Suppressor macrophage (primary cell): ENCODE data around the gene IGF2R.
A peak's percentile ranks its signal among the peaks of the same experiment; 100 is the strongest.
"Not testable (repeated sequence)": the region's sequence is repeated elsewhere in the genome, so short reads cannot be mapped to it uniquely, and the experiment has no call there.

ENCODE experiments used
- DNase-seq, 4 experiments: peaks; one replicate each; pipeline ENCODE4 v3.0.0-alpha.2; 2020 to 2022
- total RNA-seq, 17 experiments: gene quantifications; one replicate each; lab custom pipeline; 2026; ENCODE audit warnings: mixed read lengths in 6 of 17, inconsistent platforms in 3 of 17; lab: John Stamatoyannopoulos, UW

The IGF2R gene
- 924 to 2,043 (median 1,583) reads per million in 17 experiments for total RNA-seq

GRCh38 chr6:159968295-159969203 is at the start of gene IGF2R:
Gene IGF2R, plus strand, starts transcription at chr6:159969082. Its CDS starts 165 bp downstream, at chr6:159969247.
- DNase-seq: peak; percentile 92 to 98 (median 96)

- DNase-seq: no peak
Measured at GRCh38 chr6:159919800-159920199, 49.1 kb upstream of the IGF2R start.

DNA sequence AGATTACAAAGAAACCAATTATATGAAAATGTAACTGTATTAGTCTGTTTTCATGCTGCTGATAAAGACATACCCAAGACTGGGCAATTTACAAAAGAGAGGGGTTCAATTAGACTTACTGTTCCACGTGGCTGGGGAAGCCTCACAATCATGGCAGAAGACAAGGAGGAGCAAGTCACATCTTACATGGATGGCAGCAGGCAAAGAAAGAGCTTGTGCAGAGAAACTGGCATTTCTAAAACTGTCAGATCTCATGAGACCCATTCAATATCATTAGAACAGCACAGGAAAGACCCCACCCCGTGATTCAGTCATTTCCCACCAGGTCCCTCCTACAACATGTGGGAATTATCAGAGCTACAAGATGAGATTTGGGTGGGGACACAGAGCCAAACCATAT is 44.7 kb upstream of the IGF2R start:
- DNase-seq: not testable (repeated sequence)

GRCh38 chr6:159926542-159927203 is 42.2 kb upstream of the IGF2R start:
- no peak for DNase-seq

DNA sequence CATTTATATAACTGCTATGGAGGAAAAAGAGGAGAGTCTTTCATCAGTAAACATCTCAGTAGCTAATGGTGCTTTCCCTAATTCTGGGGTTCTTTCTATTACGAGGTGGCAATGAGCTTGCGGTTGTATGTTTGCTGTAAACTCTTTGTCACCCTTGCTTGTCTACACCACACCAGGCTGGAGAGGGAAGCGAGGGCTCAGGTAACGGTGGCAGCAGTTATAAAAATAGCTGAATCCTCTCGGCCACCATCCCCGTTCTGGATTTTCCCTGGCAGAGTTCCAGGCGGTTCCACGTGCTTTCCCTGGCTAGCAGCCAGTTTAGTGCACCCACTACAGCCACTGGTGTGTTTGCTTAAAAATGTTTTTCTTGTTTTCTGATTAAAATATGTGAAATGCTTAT is 39.1 kb upstream of the IGF2R start:
- DNase-seq: peak; percentile 27 to 62 (median 45)

DNA sequence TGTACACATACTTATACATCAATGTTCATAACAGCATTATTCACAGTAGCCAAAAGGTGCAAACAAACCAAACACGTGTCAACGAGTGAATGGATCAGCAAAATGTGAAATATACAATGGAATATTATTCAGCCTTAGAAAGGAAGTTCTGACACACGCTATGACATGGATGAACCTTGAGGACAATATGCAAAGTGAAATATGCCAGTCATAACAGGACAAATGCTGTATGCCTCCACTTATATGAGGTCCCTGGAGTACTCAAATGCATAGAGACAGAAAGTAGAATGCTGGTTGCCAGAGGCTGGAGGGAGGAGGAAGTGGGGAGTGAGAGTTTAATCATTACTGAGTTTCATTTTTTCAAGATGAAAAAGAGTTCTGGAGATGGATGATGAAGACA is 37.8 kb upstream of the IGF2R start:
- DNase-seq: no peak

GRCh38 chr6:159931846-159932245 is 37.0 kb upstream of the IGF2R start:
- no peak for DNase-seq

DNA sequence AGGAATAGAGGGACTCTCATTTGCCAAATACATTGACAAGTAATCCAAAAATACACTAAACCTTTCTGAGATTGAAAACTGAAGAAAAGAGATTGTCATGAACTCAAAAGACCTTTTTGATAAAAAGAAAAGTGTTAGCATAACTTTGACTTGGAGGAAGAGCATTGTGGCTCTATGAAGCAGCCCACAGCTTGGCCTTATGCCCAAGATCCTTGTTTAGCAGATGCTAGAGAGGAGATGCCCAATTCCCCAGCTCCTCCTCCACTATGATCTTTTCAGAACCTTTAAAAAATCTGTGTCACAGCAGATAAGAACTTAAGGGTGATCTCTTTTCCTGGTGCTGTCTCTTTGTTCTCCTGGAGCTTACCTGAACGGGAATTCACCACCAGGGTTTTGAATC is 35.8 kb upstream of the IGF2R start:
- DNase-seq: no peak

- no peak for DNase-seq
Measured at GRCh38 chr6:159934181-159934580, 34.7 kb upstream of the IGF2R start.

- DNase-seq: no peak
Measured at GRCh38 chr6:159935065-159935464, 33.8 kb upstream of the IGF2R start.

DNA sequence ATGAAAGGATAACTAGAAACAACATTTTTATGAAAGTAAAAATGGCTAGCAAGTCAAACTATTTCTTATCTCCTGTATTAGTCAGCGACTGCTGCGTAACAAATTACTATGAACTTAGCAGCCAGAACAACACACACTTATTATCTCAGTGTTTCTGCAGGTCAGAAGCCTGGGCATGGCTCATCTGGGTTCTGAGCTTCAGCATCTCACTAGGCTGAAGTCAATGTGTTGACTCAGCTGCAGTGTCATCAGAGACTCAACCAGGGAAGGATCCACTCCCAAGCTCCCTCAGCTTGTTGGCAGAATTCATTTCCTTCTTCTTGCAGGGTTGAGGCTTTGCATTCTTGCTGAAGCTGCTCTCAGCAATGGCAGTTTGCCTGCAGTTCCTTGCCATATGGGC is 33.2 kb upstream of the IGF2R start:
- DNase-seq: peak; percentile 17 to 59 (median 35)

- no peak for DNase-seq
Measured at GRCh38 chr6:159939591-159940016, 29.3 kb upstream of the IGF2R start.

DNA sequence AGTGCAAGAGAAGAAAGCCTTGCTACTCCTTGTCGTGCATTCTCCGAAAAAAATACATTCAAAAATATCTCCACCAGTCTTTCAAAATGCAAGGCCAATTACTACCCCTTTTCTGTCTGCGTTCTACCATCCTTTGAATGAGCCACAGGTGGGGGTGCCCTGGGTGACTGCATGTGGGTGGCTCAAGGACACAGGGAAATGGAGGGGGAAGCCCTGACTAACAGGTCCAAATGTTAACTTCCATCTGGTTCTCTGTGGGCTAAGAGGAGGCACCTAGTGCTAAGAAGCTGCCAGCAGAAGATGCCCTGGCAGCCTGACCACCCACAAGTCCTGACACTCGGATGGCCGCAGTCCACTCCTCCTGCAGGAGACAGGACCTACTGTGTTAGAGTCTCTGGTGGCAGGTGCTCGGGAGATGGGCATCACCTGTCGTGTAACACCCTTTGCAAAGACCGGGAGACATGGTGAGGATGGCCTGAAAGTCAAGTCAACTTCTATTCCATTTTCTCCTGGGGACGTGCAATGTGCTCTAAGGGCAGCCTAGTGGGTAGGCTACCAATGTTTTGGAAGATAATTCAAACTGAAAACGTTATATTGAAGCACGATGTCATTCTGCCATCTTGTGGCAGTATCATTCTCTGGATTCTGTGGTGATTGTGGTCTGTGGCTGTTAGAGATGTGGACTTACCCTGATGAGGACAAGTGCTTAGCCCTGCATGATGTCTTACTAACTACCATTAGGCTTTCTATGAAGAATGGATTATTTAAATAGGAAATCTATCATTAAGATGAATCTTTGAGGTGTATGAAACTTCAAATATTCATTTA is 27.4 kb upstream of the IGF2R start:
- peak; percentile 53 to 77 (median 68) for DNase-seq

GRCh38 chr6:159943101-159943632 is 25.7 kb upstream of the IGF2R start:
- DNase-seq: peak; percentile 67 to 79 (median 77)

GRCh38 chr6:159943968-159944598 is 24.8 kb upstream of the IGF2R start:
- peak; percentile 72 to 92 (median 84) for DNase-seq

DNA sequence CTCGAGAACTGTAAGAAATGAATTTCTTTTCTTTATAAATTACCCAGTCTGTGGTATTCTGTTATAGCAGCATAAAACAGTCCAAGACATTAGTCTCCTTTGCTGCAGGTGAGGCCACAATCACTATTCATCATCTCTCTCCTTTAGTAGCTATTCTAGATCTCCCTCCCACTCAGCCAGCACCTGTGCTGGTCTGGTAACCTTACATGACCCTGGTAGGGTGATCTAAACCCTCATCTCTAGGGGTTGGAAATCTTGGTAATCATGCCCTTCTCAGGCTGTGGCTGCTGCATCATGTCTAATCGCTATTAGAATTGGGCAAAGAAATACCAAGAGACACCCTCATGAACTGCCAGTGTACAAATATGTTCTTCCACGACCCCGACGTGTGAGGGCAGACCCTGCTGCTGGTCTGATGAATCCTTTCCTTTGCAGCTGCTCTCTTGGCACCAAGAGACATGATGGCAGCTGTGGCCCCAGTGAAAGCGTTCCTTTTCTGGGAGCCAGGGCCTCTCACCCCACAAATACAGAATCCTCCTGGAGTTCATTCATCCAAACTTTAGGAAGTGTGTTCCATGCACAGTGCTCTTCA is 23.0 kb upstream of the IGF2R start:
- no peak for DNase-seq

GRCh38 chr6:159946912-159947311 is 22.0 kb upstream of the IGF2R start:
- no peak for DNase-seq

DNA sequence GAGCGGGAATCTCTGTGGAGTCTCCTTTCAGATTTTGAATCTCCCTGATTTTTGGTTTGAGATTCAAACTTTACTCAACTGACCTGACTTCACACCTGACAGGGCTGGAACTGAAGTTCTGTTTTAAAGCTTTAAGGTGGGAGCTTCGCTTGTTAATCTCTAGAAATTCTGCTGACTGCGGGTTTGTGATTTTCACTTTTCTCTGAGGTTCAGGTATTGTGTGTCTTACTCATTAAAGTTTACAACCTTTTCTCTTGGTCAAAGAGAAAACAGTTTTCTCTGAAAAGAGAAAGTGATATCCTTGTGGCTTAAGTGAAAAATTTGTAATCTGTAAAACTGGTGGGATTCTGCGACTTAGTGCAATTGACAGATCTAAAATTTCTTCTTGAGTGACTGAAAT is 20.7 kb upstream of the IGF2R start:
- no peak for DNase-seq

GRCh38 chr6:159951772-159952171 is 17.1 kb upstream of the IGF2R start:
- DNase-seq: peak in 1 of 4 experiments; percentile 31

DNA sequence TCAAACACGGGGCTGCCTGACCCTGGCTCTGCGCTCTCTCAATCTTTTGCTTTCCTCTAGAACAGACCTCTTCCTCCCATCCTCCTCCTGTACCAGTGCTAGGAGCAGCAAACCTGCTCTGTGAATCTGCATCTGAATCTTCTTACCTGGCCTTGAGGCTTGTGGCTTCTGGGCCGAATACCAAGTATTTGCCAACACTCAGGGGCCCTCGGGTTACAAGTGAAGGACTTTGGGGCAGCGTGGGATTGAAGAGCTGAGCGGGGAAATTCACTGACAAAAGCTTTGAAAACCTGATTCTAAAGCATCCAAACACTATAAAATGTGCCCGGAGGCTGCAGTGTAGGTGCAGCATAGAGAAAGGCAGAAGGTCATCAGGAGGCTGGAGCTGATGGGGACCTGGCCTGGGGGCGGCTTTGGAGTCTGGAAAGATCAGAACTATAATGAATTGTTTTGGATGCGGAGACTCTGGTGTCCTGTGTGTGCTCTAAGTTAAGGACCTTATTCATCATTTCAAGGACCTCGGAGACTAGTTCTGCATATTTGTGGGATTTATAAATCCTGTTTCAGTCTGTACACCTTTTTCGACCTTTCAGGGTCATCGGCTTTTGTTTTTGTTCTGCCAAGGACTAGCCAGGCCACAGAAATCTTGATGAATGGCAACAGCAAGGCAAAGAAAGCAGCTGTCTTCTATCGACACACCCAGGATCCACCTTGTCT is 16.4 kb upstream of the IGF2R start:
- DNase-seq: no peak

DNA sequence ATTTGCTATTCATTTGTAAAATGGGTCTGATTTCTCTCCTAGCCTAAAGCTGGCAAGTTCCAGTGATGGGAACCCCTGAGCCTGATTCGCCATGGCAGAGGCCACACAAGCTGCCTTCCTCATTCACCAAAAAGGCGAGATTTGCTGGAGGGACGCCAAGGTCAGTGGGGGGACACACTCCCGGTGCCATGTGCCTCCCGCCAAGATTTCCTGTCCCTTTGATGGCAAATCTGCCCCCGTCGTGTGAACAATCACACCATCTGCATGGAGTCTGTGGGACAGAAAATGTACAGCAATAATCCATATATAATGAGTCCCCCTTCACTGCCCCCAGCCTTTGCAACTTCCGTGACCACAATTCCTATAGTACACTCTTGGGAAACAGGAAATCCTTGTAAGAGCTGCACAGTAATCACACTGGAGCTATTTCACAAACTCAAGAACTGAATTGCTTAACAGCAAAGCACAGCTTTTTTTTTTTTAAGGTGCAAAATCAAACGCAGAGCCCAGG is 15.7 kb upstream of the IGF2R start:
- DNase-seq: peak; percentile 83 to 95 (median 90)
